HG03095 (cell line): Measurements from ENCODE around the gene MYRFL.

Experiments used
- ATAC-seq: cut with Tn5 transposase; IDR thresholded peaks from one replicate; pipeline ENCODE4 v1.9.1; 2021; ENCODE audit warnings: moderate library complexity; ENCODE audit not compliant: unreplicated experiment

The MYRFL gene

DNA sequence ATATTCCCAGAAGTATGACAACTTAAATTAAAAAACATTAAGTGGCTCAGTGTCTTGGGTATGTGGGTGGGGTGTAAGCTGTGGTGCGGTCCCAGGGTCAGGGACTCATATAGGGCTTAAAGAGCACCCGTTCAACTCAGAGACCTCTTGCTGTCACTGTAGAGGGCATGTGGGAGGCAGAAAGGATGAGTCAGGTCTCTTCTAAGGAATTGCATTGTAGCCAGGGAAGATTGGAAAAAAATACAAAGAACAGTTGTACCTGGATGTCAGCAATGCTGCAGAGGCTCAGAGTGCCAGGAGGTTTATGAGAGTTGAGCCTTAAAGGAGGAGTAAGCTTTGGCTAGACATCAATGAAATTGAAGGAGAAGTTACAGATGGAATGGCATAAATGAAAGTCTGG is 104.1 kb downstream of the MYRFL start:
- no peak for ATAC-seq

- ATAC-seq, result no peak
Measured at GRCh38 chr12:69929531-69929930, 104.5 kb downstream of the MYRFL start.

DNA sequence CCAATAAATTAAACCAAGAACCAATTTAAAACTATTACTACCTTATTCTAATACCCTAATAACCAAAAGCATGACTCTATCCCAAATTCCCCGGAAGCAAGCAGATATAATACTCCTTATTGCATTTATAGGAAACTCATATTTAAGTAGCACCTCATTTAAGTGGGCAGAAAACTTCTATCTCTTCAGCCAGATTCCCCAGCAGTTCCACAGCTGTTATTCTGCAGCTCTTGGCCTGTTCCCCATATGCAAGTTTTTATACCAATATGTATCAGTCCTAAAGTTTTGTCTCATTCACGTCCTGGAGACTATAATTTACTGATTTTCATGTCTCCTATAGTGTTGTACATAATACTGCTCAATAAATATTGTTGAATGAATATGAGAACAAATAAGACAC is 106.5 kb downstream of the MYRFL start:
- ATAC-seq, result no peak

GRCh38 chr12:69932154-69932553 is 107.1 kb downstream of the MYRFL start:
- ATAC-seq, result no peak

DNA sequence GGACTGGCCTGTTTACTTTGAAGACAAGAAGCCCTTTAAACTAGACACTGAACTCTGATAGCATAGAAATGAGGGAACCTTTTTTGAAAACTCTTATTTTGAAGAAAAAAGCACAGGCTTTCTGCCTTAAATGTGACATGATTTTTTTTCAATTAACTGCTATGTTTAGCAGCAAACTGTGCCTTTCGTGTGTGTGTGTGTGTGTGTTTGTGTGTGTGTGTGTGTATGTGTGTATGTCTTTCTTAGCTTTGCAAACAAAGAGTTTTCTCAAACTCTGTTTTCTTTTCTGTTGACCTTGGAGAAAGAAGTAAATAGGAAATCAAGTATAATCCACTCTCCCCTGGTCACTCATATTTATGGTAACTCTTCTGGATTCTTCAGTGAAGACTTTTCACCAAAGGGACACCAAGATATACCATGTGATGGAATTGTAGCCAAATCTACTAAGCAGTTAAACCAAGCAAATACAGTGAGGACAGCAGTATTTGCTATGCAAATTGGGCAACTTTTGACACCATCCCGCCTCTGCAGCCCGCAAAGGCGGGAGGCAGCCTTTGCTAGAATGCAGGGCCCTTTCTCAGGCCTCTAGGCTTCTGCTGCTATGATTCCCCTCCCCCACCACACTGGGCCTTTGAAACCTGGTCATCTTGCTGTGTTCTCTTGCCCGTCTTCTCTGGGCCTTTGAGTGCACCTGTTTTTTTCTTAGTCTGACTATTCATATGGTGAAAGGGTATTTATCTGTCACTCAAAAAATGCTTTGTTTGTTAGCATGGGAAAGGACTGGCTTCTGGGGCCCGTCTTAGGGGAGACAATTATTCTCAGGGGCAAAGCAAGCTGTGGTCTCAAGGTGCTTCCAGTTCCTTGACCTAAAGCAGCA is 107.9 kb downstream of the MYRFL start:
- peak; percentile 67 for ATAC-seq

DNA sequence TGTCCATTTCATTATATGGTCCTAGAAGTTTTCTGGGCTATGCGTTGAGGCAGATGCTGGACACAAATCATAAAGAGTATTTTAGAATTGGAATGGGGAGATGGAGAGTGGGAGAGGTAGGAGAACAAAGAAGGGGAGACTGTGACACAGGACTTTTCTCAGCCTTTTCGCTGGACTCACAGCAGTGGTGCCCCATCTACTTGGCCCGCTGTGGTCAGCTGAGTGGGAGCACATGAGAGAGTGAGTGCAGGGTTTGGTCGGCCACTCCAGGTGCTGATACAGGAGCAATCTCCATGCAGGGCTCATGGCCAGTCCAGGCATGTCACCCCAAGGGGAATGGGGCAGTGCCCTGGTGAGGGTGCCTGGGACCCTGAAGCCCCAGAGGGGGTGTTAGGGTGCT is 109.0 kb downstream of the MYRFL start:
- ATAC-seq, result no peak

GRCh38 chr12:69935651-69936100 is 110.6 kb downstream of the MYRFL start:
- ATAC-seq, result no peak

DNA sequence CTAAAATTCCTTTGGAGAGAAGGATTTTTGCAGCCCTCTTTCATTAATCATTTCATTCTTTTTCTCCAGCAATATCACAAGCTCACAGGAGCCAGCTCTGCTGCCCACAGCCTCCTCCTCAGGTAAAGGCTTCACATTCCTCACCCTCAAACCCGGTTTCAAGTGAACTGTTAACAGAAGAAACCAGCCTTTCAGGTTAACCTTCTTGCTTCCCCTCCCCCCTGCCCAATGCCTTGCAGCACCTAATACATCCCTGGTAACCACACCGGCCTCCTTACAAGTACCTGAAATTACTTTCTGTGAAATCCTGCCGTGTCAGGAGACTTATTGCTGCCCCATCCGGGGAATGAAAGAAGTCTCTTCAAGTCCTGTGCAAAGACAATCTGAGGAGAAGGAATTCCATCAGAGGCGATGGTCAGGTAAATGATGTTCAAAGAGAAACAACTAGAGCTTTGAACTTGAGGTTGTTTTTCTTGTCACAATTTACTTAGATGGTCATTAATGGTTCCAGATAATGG is 111.2 kb downstream of the MYRFL start:
- no peak for ATAC-seq

- ATAC-seq, result no peak
Measured at GRCh38 chr12:69936766-69937165, 111.7 kb downstream of the MYRFL start.

GRCh38 chr12:69947123-69947522 is 122.1 kb downstream of the MYRFL start:
- no peak for ATAC-seq

- ATAC-seq, result no peak
Measured at GRCh38 chr12:69947897-69948296, 122.9 kb downstream of the MYRFL start.

DNA sequence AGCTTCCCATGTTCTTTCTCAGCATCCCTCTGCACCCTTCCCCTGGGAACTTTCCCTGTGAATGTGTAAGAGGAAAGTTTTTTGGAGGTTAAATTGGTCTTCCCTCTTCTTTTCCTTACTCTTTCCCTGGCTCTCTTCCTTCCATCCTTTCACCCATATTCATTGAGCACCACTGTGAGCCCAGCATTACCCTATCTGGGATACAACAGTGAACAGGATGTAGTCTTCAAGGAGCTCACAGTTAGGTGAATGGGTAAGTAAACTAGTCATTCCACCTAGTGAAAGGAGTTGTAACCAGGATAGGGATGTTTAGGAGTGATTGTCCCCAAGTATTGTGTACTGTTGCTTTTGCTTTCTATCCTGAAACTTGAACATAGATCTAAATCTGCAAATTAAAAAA is 123.8 kb downstream of the MYRFL start:
- ATAC-seq, result no peak

DNA sequence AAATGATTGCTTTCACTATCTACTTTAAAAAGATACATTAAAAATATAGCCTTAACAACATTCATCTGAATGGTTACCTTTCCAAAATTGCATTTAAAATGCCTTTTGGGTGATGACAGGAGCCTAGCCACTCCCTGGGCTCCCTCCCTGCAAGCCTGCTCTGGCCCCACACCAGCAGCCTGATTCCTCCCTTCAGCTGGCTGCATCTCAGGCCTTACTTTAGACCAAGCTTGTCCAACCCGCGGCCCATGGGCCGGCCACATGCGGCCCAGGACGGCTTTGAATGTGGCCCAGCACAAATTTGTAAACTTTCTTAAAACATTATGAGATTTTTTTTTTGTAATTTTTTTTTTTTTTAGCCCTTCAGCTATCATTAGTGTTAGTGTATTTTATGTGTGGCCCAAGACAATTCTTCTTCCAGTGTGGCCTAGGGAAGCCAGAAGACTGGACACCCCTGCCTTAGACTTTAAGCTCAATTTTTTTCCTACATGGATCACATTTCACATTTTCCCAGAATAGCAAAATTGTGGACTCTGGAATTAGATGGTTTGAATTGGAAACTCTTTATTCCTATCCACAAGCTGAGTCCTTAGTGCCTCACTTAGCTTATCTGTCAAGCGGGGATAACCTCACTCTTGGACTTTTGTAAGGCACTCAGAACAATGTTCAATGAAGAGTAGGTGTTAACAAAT is 124.4 kb downstream of the MYRFL start:
- ATAC-seq, result no peak

- no peak for ATAC-seq
Measured at GRCh38 chr12:69951108-69951507, 126.1 kb downstream of the MYRFL start.

DNA sequence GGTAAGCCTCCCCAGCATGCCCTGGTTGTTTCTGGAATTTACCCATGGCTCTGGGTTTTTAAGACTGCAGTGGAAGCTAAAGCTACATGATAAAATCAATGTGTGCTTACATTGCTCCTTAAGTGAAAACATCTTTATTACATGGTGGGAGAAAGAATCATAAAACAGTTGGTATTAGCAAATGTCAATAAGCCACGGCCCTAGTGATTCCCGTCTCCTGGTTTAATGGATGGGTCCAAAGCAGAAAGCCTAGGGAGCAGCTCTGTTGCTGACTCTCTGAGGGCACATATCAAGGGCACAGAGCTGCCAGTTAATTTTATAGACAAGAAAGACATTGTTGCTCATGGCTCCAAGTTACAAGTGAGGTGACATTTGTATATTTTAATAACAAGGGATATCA is 127.9 kb downstream of the MYRFL start:
- ATAC-seq, result no peak

GRCh38 chr12:69961246-69961645 is 136.2 kb downstream of the MYRFL start:
- ATAC-seq, result no peak

DNA sequence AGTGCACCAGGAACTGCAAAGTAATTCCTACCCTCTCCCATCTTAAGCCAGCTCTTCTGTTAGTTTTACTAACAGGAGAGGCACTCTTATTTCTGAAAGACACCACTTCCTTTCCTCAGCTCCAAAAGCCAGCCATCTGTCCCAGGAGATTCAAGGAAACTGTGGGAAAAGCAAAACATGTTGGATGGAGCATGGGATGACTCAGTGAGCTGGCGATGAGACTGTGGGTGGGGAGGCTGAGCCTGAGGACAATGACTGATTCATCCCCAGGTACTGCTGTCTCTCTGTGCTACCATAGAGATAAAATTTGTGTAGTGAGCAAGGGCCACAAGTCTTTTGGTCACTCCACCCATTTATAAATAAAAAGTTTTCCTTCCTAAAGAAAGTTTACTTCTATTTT is 141.4 kb downstream of the MYRFL start:
- ATAC-seq, result no peak

- no peak for ATAC-seq
Measured at GRCh38 chr12:69966839-69967238, 141.8 kb downstream of the MYRFL start.

GRCh38 chr12:69969011-69969410 is 144.0 kb downstream of the MYRFL start:
- ATAC-seq, result no peak

DNA sequence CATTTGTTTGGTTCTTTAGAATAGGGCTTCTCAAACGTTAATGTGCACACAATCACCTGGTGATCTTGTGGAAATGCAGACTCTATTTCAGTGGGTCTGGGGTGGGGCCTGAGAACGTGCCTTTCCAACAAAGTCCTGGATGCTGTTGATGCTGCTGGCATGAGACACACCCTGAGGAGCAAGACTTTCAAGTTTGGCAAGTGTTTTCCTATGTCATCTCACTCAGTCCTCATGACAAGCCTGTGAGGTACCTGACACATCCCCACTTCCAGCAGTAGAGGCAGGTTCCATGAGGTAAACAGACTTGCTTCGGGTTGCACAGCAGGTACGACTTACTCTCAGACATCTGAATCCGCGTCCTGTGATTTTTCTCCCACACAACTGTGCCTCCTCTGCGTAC is 147.1 kb downstream of the MYRFL start:
- no peak for ATAC-seq

- ATAC-seq, result no peak
Measured at GRCh38 chr12:69978020-69978419, 153.0 kb downstream of the MYRFL start.

DNA sequence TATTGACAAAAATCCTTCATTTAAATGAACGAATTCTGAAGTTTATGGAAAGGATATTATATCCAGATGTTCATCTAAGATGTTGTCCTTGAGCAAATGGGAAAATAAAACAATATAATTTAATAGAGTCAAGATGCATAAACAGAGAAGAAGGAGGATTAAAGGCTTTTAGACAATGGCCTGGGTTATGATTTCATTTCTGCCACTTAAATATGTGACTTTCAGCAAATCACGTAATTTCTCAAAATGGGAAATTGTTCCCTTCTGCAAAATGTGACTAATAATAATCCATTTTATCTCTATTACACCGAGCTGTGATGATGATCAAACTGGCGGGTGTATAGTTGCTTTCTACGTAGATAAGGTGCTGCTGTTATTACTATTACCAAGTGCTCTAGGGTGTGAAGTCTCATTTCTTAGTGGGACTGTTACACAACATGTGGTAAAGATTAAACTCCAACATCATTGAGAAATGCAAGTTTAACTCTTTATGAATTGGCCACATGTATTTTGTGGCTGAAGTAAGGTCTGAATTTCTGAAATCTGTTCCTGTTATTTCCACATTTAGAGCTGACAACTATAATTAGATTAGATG is 157.0 kb downstream of the MYRFL start:
- no peak for ATAC-seq
